ENCODE results near the gene CHST9.

The CHST9 gene

GRCh38 chr18:26865557-26865956, 319.6 kb downstream of the CHST9 start, which contains the start of gene AQP4:
AQP4 (minus strand) TSS chr18:26865707; CDS start chr18:26865689, 18 bp downstream.
- DNase-seq (ENCODE audit: low read depth in 3 of 3) = no peak

DNA sequence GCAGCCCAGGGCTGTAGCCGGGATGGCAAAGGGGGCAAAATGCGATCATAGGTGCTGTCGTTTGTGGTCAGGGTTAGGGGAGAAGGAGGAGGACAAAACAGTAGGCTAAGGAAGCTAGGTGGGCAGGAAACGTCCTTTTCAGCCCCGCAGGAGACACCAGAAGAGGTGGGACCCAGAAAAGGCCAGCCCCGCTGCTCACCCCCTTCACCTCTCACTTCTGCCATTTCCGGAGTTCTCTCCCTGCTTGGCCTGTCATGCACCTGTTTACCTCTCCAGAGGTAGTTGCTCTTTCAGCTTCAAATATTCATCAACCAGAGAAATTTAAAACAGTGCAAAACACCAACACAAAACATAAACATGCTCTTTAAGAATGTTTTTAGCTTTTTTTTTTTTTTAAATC, 320.4 kb downstream of the CHST9 start:
- no peak for DNase-seq (ENCODE audit: low read depth in 3 of 3)

DNA sequence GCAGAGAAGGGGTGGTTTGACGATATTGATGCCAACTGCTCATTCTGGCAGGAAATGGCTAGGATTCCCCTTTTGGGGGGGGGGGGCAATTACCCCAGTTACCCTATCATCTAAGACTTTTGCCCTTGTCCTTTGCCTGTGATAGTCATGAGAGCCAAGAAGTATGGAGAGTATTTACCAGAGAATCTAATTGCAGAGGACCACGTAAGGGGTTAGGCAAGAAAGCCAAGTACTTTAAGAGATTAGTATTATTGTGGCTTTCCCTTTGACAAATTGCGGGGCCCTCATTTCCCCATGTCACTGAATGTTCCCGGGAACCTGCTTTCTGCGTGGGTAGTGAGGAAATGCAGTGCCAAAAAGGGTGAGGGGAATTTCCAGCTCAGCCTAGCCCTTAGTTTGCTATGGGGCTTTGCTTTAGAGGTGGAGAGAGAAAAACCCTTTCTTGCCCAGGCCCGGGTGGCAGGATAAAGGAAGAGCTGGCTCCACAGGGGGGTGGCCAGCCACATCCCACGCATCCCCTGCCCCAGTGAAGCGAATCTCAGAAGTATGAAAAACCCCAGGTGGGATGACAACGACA, 321.1 kb downstream of the CHST9 start:
- no peak for DNase-seq (ENCODE audit: low read depth in 3 of 3)

DNA sequence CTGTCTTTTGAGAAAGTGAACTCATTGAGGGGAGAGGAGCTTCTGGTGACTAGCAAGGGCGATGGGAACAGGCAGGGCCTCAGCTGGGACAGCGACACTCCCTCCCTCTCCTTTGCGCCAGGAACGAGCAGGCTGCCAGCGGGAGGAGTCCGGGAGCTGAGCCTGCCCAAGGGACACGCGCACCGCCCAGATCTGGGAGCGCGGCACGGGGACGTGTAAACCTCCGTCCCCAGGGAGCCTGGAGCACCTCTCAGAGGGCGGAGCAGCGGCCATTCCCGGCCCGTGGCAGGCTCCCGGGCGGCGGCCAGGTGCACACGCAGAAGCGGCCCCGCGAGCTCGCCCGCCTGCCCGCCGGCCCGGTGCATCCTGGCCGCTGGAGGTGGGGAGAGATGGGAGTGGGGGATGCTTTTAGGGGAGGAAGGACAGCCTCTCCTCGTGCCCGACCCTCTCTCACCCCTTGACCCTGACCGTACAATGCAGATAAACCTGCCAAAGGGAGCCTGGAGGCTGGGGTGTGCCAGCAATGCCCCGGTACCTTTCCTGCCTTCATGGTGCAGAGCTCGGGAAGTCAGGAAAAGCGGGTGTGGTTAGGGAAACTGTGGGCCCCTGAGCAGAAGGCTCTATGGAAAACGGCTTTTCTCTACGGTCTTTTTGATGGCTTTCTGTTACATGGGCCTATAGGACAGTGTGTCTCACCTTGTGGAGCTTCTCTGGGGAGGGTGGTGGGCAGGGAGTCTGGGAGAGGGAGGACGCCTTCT, 321.8 kb downstream of the CHST9 start:
- DNase-seq (ENCODE audit: low read depth in 3 of 3) = no peak

- no peak for DNase-seq (ENCODE audit: low read depth in 3 of 3)
Measured at GRCh38 chr18:26862084-26862483, 323.0 kb downstream of the CHST9 start.
